ENCODE data around the gene ARL5C.

DNA sequence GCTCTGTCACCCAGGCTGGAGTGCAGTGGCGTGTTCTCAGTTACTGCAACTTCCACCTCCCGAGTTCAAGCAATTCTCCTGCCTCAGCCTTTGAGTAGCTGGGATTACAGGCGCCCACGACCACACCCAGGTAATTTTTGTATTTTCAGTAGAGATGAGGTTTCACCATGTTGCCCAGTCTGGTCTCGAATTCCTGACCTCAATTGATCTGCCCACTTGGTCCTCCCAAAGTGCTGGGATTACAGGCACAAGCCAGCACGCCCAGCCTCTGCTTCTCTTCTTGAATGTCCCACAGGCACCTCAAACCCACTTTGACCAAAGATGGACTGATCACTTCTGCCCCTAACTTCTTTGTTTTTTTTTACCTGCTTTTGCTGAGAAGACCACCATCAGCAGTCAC lies 4.6 kb upstream of the ARL5C start:
- no peak for TF ChIP-seq POLR2A (IDR thresholded peaks at IDR 0.05; ENCODE audit: low read depth, low read length)
- TF ChIP-seq POLR2AphosphoS5 (IDR thresholded peaks at IDR 0.05; ENCODE audit: low read depth, low read length), result no peak
- no peak for TF ChIP-seq TAF1 (IDR thresholded peaks at IDR 0.05; ENCODE audit: borderline replicate concordance, low read depth, low read length)

All from GM12892 (cell line).